PC-9 (cell line): Measurements from ENCODE around the gene C1QL4. TPM values are rescaled to one million over a fixed set of nuclear protein-coding genes. Genes with fewer than 3 reads are reported as not detected.
"Not testable (repeated sequence)": the region's sequence is repeated elsewhere in the genome, so short reads cannot be mapped to it uniquely, and the experiment has no call there.

ENCODE experiments used
- BruUV-seq: library from RNA; stranded (reverse); fragments of 400-500 nt; replicated peaks from 2 replicates; lab custom pipeline; 2021; lab: Mats Ljungman, UMichigan
- CTCF ChIA-PET: fragments of 300-600 bp; sonication (Branson Sonifier 250); formaldehyde crosslinking; loops from one replicate; lab custom pipeline; 2022; ENCODE audit warnings: antibody characterized with exemption; lab: Charles Lee
- POLR2A ChIA-PET: fragments of 300-600 bp; sonication (Branson Sonifier 250); formaldehyde crosslinking; loops from one replicate; lab custom pipeline; 2022; ENCODE audit warnings: antibody characterized with exemption; ENCODE audit not compliant: unreplicated experiment; lab: Charles Lee
- DNase-seq, 2 experiments: peaks; one replicate each; pipeline versions ENCODE4 v3.0.0 to v3.0.0-alpha.2; 2015 to 2022; ENCODE audit warnings: mixed read lengths in 1 of 2
- H2AFZ ChIP-seq: fragments of 200-600 bp; sonication (generic); 2 replicates; pipeline ENCODE4 v1.8.1; 2017; ENCODE audit warnings: antibody characterized with exemption
- H3F3A ChIP-seq: fragments of 200-600 bp; sonication (generic); 2 replicates; pipeline ENCODE4 v1.8.1; 2017; ENCODE audit warnings: antibody characterized with exemption, mild to moderate bottlenecking, low read depth; ENCODE audit not compliant: insufficient read depth
- H3K27ac ChIP-seq: fragments of 200-600 bp; sonication (generic); 2 replicates; pipeline ENCODE4 v1.6.1; 2016; ENCODE audit warnings: mixed run types
- H3K27me3 ChIP-seq: fragments of 200-600 bp; sonication (generic); 2 replicates; pipeline ENCODE4 v1.6.1; 2016; ENCODE audit warnings: low read depth, mixed run types; ENCODE audit not compliant: insufficient read depth
- H3K36me3 ChIP-seq: fragments of 200-600 bp; sonication (generic); 2 replicates; pipeline ENCODE4 v1.6.1; 2016; ENCODE audit warnings: low read depth, mixed run types
- H3K4me1 ChIP-seq: fragments of 200-600 bp; sonication (generic); replicated peaks from 2 replicates; pipeline ENCODE4 v1.6.1; 2016; ENCODE audit warnings: mixed run types; ENCODE audit not compliant: insufficient read depth
- H3K4me2 ChIP-seq: fragments of 200-600 bp; sonication (generic); 2 replicates; pipeline ENCODE4 v1.6.1; 2017; ENCODE audit warnings: mixed run types
- H3K4me3 ChIP-seq: fragments of 200-600 bp; sonication (generic); 2 replicates; pipeline ENCODE4 v1.6.1; 2016; ENCODE audit warnings: mixed run types
- H3K79me2 ChIP-seq: fragments of 200-600 bp; sonication (generic); 2 replicates; pipeline ENCODE4 v1.6.1; 2017; ENCODE audit warnings: low read depth, mixed run types
- H3K9me2 ChIP-seq: fragments of 200-600 bp; sonication (generic); 2 replicates; pipeline ENCODE4 v1.8.1; 2017; ENCODE audit warnings: mild to moderate bottlenecking; ENCODE audit not compliant: insufficient read depth
- H3K9me3 ChIP-seq: fragments of 200-600 bp; sonication (generic); 2 replicates; pipeline ENCODE4 v1.8.1; 2016; ENCODE audit warnings: low read depth; ENCODE audit not compliant: insufficient read depth
- H4K20me1 ChIP-seq: fragments of 200-600 bp; sonication (generic); 2 replicates; pipeline ENCODE4 v1.8.1; 2017; ENCODE audit not compliant: insufficient read depth
- EZH2 ChIP-seq: fragments of 200-600 bp; sonication (generic); IDR thresholded peaks from 2 replicates; pipeline ENCODE4 v1.8.0; 2017; ENCODE audit warnings: antibody characterized with exemption, low read depth
- intact Hi-C: fragments of 100-400 bp; cut with micrococcal nuclease; formaldehyde crosslinking; loops from one replicate; pipeline ENCODE4 v1.10.0; 2022; ENCODE audit not compliant: unreplicated experiment
- total RNA-seq: library from RNA; stranded (reverse); gene quantifications from 2 replicates; pipeline ENCODE4 v1.2.3, GENCODE V29; 2021
- TF ChIP-seq, protein P1 (sequence below): fragments of 200-600 bp; sonication (generic); conservative IDR thresholded peaks from 2 replicates; pipeline ENCODE4 v1.6.1; 2017; ENCODE audit warnings: mixed run types, antibody characterized with exemption, mild to moderate bottlenecking, moderate library complexity

The C1QL4 gene
- total RNA-seq, 1 experiment from 2014 or later = 0.22 TPM

DNA sequence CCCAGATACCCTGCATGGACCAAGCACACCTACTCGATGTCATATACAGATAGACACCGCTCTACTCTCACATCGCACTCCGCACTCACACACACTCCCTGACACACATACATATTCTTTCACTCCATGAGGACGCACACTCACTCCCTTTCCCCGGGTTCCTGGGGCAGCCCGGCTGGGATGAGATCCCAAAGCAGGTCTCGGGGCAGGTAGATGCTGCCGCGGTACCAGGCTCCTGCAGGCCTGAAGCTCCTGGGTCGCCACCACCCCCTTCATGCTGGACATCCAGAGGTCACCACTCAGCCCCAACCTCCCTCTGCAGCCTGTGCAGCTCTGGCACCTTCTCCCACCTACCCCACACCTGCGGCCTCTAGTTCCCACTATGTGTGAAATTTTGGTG, 2.3 kb downstream of the C1QL4 start:
- Histone ChIP-seq H3K27ac (no peak overlapping the region), H3K4me2 (no peak overlapping the region), H3K4me3 (no peak overlapping the region), H4K20me1 (no peaks in the 10 kb centered on the region), H2AFZ (no peak overlapping the region), H3K9me3 (no peaks in the 10 kb centered on the region), H3K36me3 (no peaks in the 10 kb centered on the region), H3K4me1 (no peaks in the 10 kb centered on the region), H3K9me2 (no peaks in the 10 kb centered on the region), H3F3A (peaks cover 13% of the 10 kb centered on the region; the same call in 1 of the 2 replicates), H3K27me3 (no peaks in the 10 kb centered on the region), H3K79me2 (no peaks in the 10 kb centered on the region)
- DNase-seq = no peak
- TF ChIP-seq, protein P1, sequence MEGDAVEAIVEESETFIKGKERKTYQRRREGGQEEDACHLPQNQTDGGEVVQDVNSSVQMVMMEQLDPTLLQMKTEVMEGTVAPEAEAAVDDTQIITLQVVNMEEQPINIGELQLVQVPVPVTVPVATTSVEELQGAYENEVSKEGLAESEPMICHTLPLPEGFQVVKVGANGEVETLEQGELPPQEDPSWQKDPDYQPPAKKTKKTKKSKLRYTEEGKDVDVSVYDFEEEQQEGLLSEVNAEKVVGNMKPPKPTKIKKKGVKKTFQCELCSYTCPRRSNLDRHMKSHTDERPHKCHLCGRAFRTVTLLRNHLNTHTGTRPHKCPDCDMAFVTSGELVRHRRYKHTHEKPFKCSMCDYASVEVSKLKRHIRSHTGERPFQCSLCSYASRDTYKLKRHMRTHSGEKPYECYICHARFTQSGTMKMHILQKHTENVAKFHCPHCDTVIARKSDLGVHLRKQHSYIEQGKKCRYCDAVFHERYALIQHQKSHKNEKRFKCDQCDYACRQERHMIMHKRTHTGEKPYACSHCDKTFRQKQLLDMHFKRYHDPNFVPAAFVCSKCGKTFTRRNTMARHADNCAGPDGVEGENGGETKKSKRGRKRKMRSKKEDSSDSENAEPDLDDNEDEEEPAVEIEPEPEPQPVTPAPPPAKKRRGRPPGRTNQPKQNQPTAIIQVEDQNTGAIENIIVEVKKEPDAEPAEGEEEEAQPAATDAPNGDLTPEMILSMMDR = no peak
- TF ChIP-seq EZH2 = no peak
- ChIA-PET CTCF (no interaction called here), POLR2A (interaction anchor here (1.2 kb wide), 1 partner anchor 12 kb away, joined by 4 read pairs; the partner anchor contains the start of gene TROAP)
- intact Hi-C loops = no loop called here
- TSS peak; percentile 8 for BruUV-seq

DNA sequence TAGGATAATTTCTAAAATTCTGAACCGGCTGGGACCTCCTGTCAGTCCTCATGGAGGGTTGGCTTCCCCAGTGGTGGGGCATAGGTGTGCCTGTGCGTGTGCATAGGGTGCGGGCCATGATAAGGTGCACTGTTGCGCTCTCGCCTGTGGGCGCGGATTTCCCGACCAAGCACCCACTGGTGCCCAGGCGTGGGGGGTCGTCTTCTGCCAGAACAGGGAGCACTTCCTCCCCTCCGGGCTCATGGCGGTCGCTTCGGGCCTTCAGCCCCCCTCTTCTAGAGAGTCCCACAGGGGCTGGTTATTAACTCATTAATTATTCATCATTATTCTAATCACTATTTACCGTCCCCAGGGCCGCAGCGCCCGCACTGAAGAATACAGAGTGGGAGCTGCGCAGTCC, 2.8 kb downstream of the C1QL4 start:
- intact Hi-C loops = no loop called here

DNA sequence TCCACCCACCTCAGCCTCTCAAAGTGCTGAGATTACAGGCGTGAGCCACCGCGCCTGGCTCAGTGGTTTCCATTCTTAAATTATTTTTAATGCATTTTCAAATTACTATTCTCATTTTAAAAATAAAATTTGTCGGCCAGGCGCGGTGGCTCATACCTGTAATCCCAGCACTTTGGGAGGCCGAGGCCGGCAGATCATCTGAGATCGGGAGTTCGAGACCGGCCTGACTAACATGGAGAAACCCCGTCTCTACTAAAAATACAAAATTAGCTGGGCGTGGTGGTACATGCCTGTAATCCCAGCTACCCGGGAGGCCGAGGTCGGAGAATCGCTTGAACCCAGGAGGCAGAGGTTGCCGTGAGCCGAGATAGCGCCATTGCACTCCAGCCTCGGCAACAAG, 3.2 kb downstream of the C1QL4 start:
- H3K4me2 ChIP-seq, H3K4me3 ChIP-seq, intact Hi-C loops, H2AFZ ChIP-seq, BruUV-seq, DNase-seq, H3K4me1 ChIP-seq, H4K20me1 ChIP-seq, H3K9me2 ChIP-seq, H3K79me2 ChIP-seq, POLR2A ChIA-PET, H3K36me3 ChIP-seq, CTCF ChIA-PET, H3K9me3 ChIP-seq, H3K27ac ChIP-seq, H3K27me3 ChIP-seq: not testable (repeated sequence)
- peaks cover 13% of the 10 kb centered on the region; the same call in 1 of the 2 replicates for H3F3A ChIP-seq

More for the DNA sequence above, 2.8 kb downstream of the C1QL4 start:
- no peak overlapping the region for H3K4me2 ChIP-seq
- H4K20me1 ChIP-seq = no peaks in the 10 kb centered on the region
- no peaks in the 10 kb centered on the region for H3K27me3 ChIP-seq
- POLR2A ChIA-PET = interaction anchor here (1.2 kb wide), 1 partner anchor 11 kb away, joined by 4 read pairs; the partner anchor contains the start of gene TROAP
- no peak for DNase-seq
- CTCF ChIA-PET = no interaction called here
- H3K36me3 ChIP-seq = no peaks in the 10 kb centered on the region
- H3K79me2 ChIP-seq = no peaks in the 10 kb centered on the region
- no peak overlapping the region for H3K27ac ChIP-seq
- H3K9me2 ChIP-seq = no peaks in the 10 kb centered on the region
- TF ChIP-seq, protein P1 = no peak
- no peak for TF ChIP-seq EZH2
- H3K9me3 ChIP-seq = no peaks in the 10 kb centered on the region
- H2AFZ ChIP-seq = no peak overlapping the region
- H3K4me1 ChIP-seq = no peaks in the 10 kb centered on the region
- H3F3A ChIP-seq = peaks cover 13% of the 10 kb centered on the region; the same call in 1 of the 2 replicates
- no peak overlapping the region for H3K4me3 ChIP-seq
- no TSS peak for BruUV-seq

DNA sequence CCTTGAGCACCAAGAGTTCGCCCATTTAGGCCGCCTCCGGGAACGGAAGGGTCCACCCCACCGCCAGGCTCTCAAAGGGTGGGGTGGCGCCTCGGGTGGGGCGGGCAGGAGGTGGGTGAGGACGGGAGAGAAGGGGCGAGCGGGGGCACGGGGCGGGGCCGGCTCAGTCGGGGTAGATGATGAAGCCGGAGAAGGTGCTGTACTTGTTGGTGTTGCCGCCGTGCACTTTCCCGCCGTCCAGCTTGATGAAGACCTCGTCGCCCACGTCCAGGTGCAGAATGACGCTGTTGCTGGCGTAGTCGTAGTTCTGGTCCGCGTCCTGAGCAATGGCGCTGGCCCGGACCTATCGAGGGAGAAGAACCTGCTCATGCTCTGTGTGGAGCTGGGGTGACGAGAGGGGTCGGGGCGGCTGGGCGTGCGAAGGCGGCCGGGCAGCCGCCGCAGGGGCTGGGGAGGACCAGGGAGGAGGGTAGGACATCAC, 4.1 kb downstream of the C1QL4 start:
- no peak for DNase-seq
- no peaks in the 10 kb centered on the region for H3K9me3 ChIP-seq
- ChIA-PET POLR2A (no interaction called here), CTCF (interaction anchor here (2.2 kb wide), 1 partner anchor 24 kb away, joined by 15 read pairs; no protein-coding TSS in a partner anchor)
- intact Hi-C loops = no loop called here
- H3K4me1 ChIP-seq = no peaks in the 10 kb centered on the region
- no peaks in the 10 kb centered on the region for H3K36me3 ChIP-seq
- H3F3A ChIP-seq = peaks cover 13% of the 10 kb centered on the region; the same call in 1 of the 2 replicates
- H3K4me2 ChIP-seq = no peak overlapping the region
- H3K79me2 ChIP-seq = no peaks in the 10 kb centered on the region
- H3K27me3 ChIP-seq = no peaks in the 10 kb centered on the region
- H3K9me2 ChIP-seq = no peaks in the 10 kb centered on the region
- no peak overlapping the region for H2AFZ ChIP-seq
- H3K4me3 ChIP-seq = no peak overlapping the region
- TF ChIP-seq, protein P1 = no peak
- no peak for TF ChIP-seq EZH2
- H4K20me1 ChIP-seq = no peaks in the 10 kb centered on the region
- H3K27ac ChIP-seq = no peak overlapping the region
- no TSS peak for BruUV-seq
